Suprapubic skin (tissue), 4 donors: Measurements from ENCODE around the gene CPT1A.

Experiments
- CTCF ChIP-seq, 2 donors: fragments of 200-600 bp in 1 of 2; fragments of 450-650 bp in 1 of 2; sonication (generic) in 1 of 2; IDR thresholded peaks; one replicate each; pipeline ENCODE4 v1.5.1; 2016 to 2019; ENCODE audit warnings: antibody characterized with exemption in 2 of 2, mild to moderate bottlenecking in 1 of 2, moderate library complexity in 1 of 2
- EP300 ChIP-seq: sonication (generic); formaldehyde crosslinking; IDR thresholded peaks from one replicate; pipeline ENCODE4 v1.6.1; 2017; ENCODE audit warnings: antibody characterized with exemption
- POLR2A ChIP-seq, 2 donors: fragments of 450-650 bp; IDR thresholded peaks; one replicate each; pipeline ENCODE4 v1.6.1; 2017; ENCODE audit warnings: antibody characterized with exemption in 2 of 2, mild to moderate bottlenecking in 2 of 2, moderate library complexity in 2 of 2
- POLR2AphosphoS5 ChIP-seq, 3 donors: sonication (generic); formaldehyde crosslinking; IDR thresholded peaks; one replicate each; pipeline ENCODE4 v1.6.1; 2017; ENCODE audit warnings: antibody characterized with exemption in 3 of 3

GRCh38 chr11:68859123-68859522 is 17.4 kb upstream of the CPT1A start:
- TF ChIP-seq POLR2A (IDR thresholded peaks at IDR 0.05) = no peak
- no peak for TF ChIP-seq CTCF (IDR thresholded peaks at IDR 0.05)
- TF ChIP-seq EP300 = no peak
- no peak for TF ChIP-seq POLR2AphosphoS5 (IDR thresholded peaks at IDR 0.05)
